CD4-positive, alpha-beta T cell treated with Interleukin-6 at 100 ng/mL for 8 hours (primary cell): ENCODE data around the gene ZNF526.

Experiments
- DNase-seq: peaks from one replicate; pipeline ENCODE4 v3.0.0-alpha.2; 2020; ENCODE audit warnings: mixed read lengths, low spot score

ZNF526 gene

GRCh38 chr19:42224940-42225717, 5.0 kb downstream of the ZNF526 start:
- no peak for DNase-seq

GRCh38 chr19:42225718-42226292, 5.7 kb downstream of the ZNF526 start:
- no peak for DNase-seq

GRCh38 chr19:42226886-42227285, 6.8 kb downstream of the ZNF526 start:
- no peak for DNase-seq

- no peak for DNase-seq
Measured at GRCh38 chr19:42228641-42229040, 8.5 kb downstream of the ZNF526 start.

GRCh38 chr19:42229301-42229854, 9.3 kb downstream of the ZNF526 start:
- DNase-seq, result no peak

GRCh38 chr19:42229855-42230351, 9.8 kb downstream of the ZNF526 start:
- no peak for DNase-seq

- DNase-seq, result no peak
Measured at GRCh38 chr19:42230571-42230970, 10.5 kb downstream of the ZNF526 start.

- no peak for DNase-seq
Measured at GRCh38 chr19:42232435-42232834, 12.3 kb downstream of the ZNF526 start.

- DNase-seq, result no peak
Measured at GRCh38 chr19:42233106-42233505, 13.0 kb downstream of the ZNF526 start.

GRCh38 chr19:42233678-42234292, 13.7 kb downstream of the ZNF526 start:
- DNase-seq, result no peak

GRCh38 chr19:42234364-42234763, 14.3 kb downstream of the ZNF526 start:
- no peak for DNase-seq

- DNase-seq, result no peak
Measured at GRCh38 chr19:42235181-42235580, 15.1 kb downstream of the ZNF526 start.

GRCh38 chr19:42239544-42240220, 19.6 kb downstream of the ZNF526 start:
- no peak for DNase-seq

GRCh38 chr19:42241279-42241678, 21.2 kb downstream of the ZNF526 start:
- DNase-seq, result no peak

- DNase-seq, result peak; percentile 15
Measured at GRCh38 chr19:42242069-42242511, 22.0 kb downstream of the ZNF526 start.

- peak; percentile 97 for DNase-seq
Measured at GRCh38 chr19:42242512-42243409, 22.6 kb downstream of the ZNF526 start, which contains the start of gene GSK3A. Gene GSK3A, minus strand, starts transcription at chr19:42242602. Its CDS starts 137 bp downstream, at chr19:42242465.

GRCh38 chr19:42244347-42245220, 24.5 kb downstream of the ZNF526 start:
- peak; percentile 91 for DNase-seq

GRCh38 chr19:42245231-42245630, 25.1 kb downstream of the ZNF526 start:
- no peak for DNase-seq

GRCh38 chr19:42246143-42246921, 26.2 kb downstream of the ZNF526 start:
- DNase-seq, result no peak
